ENCODE data around the gene ITM2B. TPM values are rescaled to one million over a fixed set of nuclear protein-coding genes. Genes with fewer than 3 reads are reported as not detected.

Gene ITM2B
- total RNA-seq, 1 experiment from 2014 or later: 302 TPM

- no peak for DNase-seq (ENCODE audit: low read depth, low spot score)
- in situ Hi-C loops (cut with HindIII; ENCODE audit: low pct_unique_long_range_greater_than_20kb, low sequenced_read_pairs): no loop called here
Measured at GRCh38 chr13:48318821-48319511, 86.0 kb downstream of the ITM2B start.

Other genes with a start within 250 kb of the ITM2B start
- gene SUCLA2, start 231.9 kb upstream of the ITM2B start, total RNA-seq (2014; rRNA removed; shearing (Covaris generic)): 43.8 and 50.9 TPM in 2 replicates
- 38.5 and 41.3 TPM in 2 replicates for gene NUDT15, start 195.5 kb upstream of the ITM2B start, total RNA-seq (2014; rRNA removed; shearing (Covaris generic))
- gene MED4, start 138.1 kb upstream of the ITM2B start, total RNA-seq (2014; rRNA removed; shearing (Covaris generic)): 30.6 and 35.2 TPM in 2 replicates
- gene RB1, start 70.5 kb downstream of the ITM2B start, total RNA-seq (2014; rRNA removed; shearing (Covaris generic)): 43.8 and 44.7 TPM in 2 replicates
- gene LPAR6, start 179.9 kb downstream of the ITM2B start, total RNA-seq (2014; rRNA removed; shearing (Covaris generic)): 31.0 and 32.2 TPM in 2 replicates